Islet precursor cell (in vitro differentiated cells): ENCODE data around the gene ADGRV1.
A peak's percentile ranks its signal among the peaks of the same experiment; 100 is the strongest.

Experiments
- DNase-seq: peaks from one replicate; pipeline ENCODE4 v3.0.0-alpha.2; 2018

The ADGRV1 gene

GRCh38 chr5:91178461-91178860, 619.9 kb downstream of the ADGRV1 start:
- DNase-seq = no peak

- DNase-seq = no peak
These were observed 620.4 kb downstream of the ADGRV1 start for GRCh38 chr5:91179018-91179417.

- DNase-seq = no peak
These were observed 621.9 kb downstream of the ADGRV1 start for GRCh38 chr5:91180506-91180905.

GRCh38 chr5:91182763-91183162, 624.2 kb downstream of the ADGRV1 start:
- DNase-seq = no peak

GRCh38 chr5:91183743-91184142, 625.1 kb downstream of the ADGRV1 start:
- no peak for DNase-seq

GRCh38 chr5:91186101-91186500, 627.5 kb downstream of the ADGRV1 start:
- no peak for DNase-seq

DNA sequence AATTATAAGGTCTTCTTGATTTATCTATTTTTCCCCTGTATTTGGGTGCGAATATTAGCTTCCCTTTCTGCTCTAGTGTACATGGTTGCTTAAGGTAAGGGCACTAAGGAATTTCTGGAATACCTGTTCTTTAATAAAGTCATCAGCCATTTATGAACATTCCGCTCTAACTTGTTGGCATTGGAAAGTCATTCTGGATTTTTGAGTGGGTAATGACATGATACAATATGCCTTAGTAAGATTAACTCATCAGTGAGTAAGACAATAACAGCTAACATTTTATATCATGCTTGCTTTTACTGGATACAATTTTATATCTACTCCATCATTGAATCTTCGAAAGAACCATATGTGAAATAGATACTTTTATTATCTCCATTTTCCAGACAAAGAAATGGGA, 628.4 kb downstream of the ADGRV1 start:
- no peak for DNase-seq

GRCh38 chr5:91188755-91189154, 630.2 kb downstream of the ADGRV1 start:
- DNase-seq = no peak

GRCh38 chr5:91189480-91190313, 631.1 kb downstream of the ADGRV1 start:
- peak; percentile 81 for DNase-seq

GRCh38 chr5:91190314-91190690, 631.7 kb downstream of the ADGRV1 start:
- no peak for DNase-seq

GRCh38 chr5:91194824-91195381, 636.3 kb downstream of the ADGRV1 start:
- no peak for DNase-seq

DNA sequence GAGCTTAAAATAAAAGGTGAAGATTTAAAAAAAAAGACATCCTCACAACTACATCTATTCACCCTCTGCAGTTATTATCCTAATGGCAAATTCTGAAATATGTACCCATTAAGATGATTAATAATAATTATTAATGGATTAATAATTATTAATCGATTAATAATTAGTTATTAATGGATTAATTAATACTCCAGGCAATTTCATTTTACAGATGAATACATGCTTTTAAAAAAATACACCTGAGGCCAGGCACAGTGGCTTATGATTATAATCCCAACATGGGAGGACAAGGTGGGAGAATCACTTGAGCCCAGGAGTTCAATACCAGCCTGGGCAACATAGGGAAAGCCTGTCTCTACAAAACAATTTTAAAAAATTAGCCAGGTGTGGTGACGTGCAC, 642.1 kb downstream of the ADGRV1 start:
- no peak for DNase-seq

DNA sequence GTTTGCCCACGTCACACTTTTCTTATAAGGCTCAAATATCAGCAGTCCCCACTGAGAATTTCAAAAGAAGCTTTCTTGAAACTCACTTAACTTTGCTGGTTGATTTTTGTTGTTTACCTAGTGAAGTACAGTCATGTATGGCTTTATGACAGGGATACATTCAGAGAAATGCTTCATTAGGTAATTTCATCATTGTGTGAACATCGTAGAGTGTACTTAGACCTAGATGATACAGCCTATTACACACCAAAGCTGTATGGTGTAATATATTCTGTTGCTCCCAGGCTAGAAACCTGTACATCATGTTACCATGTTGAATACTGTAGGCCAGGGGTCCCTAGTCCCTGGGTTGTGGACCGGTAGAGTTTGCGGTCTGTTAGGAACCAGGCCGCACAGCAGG, 647.5 kb downstream of the ADGRV1 start:
- no peak for DNase-seq

GRCh38 chr5:91206734-91207133, 648.1 kb downstream of the ADGRV1 start:
- no peak for DNase-seq

DNA sequence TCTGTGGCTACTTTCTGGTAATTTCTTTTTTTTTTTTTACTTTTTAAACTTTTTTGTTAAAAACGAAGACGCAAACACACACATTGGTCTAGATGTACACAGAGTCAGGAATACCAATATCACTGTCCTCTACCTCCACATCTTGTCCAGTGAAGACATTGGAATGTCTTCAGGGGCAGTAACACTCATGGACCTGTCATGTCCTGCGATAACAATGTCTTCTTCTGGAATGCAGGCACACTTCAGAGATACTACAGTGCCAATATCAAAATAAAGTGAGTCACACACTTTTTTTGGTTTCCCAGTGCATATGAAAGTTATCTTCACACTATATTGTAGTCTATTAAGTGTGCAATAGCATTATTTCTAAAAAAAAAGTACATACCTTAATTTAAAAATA, 648.7 kb downstream of the ADGRV1 start:
- DNase-seq = no peak

DNA sequence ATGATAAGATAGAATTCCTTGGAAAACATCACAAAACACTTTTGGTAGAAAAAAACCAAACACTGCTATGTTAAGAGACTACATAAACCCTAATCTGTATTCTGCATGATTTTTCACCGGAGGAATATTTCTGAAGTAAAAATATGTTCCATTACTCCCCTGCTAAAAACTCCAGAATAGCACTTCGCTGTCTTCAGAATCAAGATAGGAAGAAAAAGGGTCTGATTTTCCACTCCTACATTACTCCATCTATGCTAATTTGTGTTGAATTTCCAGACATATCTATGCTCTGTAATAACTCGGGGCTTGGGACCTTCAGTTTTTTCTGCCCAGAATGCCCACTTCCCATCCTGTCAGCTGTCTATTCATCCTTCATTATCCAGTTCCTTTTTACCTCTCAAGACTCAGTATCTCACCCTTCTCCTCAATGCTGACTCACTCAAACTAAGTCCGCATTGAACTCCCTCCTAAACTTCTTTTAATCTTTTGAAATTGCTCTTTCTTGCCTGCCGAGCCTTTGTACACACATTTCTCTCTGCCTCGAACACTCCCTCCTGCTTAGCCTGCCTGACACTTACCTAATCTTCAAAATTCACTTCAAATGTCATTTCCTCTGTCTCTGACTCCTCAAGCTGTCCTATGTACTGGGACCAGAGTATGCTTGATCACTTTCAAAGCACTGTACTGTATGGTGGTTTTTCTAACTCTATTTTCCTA, 653.6 kb downstream of the ADGRV1 start:
- DNase-seq = no peak

- DNase-seq = peak; percentile 71
These were observed 654.1 kb downstream of the ADGRV1 start for GRCh38 chr5:91212714-91213092.
